Thyroid gland (tissue), 4 donors: Measurements from ENCODE around the gene STXBP4. TPM values are rescaled to one million over a fixed set of nuclear protein-coding genes. Genes with fewer than 3 reads are reported as not detected.

Experiments
- DNase-seq, 2 donors: peaks; one replicate each; pipeline ENCODE4 v3.0.0-alpha.2; 2019
- H3K27ac ChIP-seq, 3 donors: fragments of 200-600 bp; sonication (generic); 1 replicate in 2 of 3; 2 replicates in 1 of 3; pipeline ENCODE4 v1.5.1; 2016 to 2019; ENCODE audit warnings: mild to moderate bottlenecking in 1 of 3, moderate library complexity in 1 of 3
- H3K27me3 ChIP-seq: fragments of 200-600 bp; sonication (generic); one replicate; pipeline ENCODE4 v1.5.1; 2019
- H3K36me3 ChIP-seq, 2 donors: fragments of 200-600 bp; sonication (generic); one replicate each; pipeline ENCODE4 v1.5.1; 2016 to 2019
- H3K4me1 ChIP-seq, 2 donors: fragments of 200-600 bp; sonication (generic); one replicate each; pipeline ENCODE4 v1.5.1; 2017 to 2019
- H3K4me3 ChIP-seq, 3 donors: fragments of 200-600 bp; sonication (generic); replicated peaks in 1 of 3; 1 replicate in 2 of 3; 2 replicates in 1 of 3; pipeline ENCODE4 v1.5.1; 2016; ENCODE audit warnings: mild to moderate bottlenecking in 1 of 3
- H3K9me3 ChIP-seq: fragments of 200-600 bp; sonication (generic); one replicate; pipeline ENCODE4 v1.5.1; 2017
- POLR2A ChIP-seq, 2 donors: fragments of 450-650 bp; IDR thresholded peaks; one replicate each; pipeline ENCODE4 v1.6.1; 2017; ENCODE audit warnings: antibody characterized with exemption in 2 of 2, mild to moderate bottlenecking in 2 of 2, moderate library complexity in 1 of 2
- WGBS, 2 donors: methylation state at CpG; one replicate each; pipeline ENCODE4 v1.1.5; 2017; 5-methylcytosine and 5-hydroxymethylcytosine counted together
- intact Hi-C: fragments of 100-400 bp; cut with DNase I; formaldehyde crosslinking; loops from one replicate; pipeline ENCODE4 v1.15.1; 2023
- total RNA-seq, 4 donors: library from RNA; depleted of rRNA; stranded (reverse); fragments of >200 nt; gene quantifications; one replicate each; pipeline ENCODE4 v1.2.3, GENCODE V29; 2016
- TF ChIP-seq, protein P1 (sequence below), 6 experiments: fragments of 200-600 bp in 3 of 6; fragments of 450-650 bp in 3 of 6; sonication (generic) in 3 of 6; IDR thresholded peaks; one replicate each; pipeline ENCODE4 v1.5.1; 2016 to 2019; ENCODE audit warnings: antibody characterized with exemption in 6 of 6, mild to moderate bottlenecking in 2 of 6, inconsistent platforms in 1 of 6, moderate library complexity in 1 of 6

STXBP4 gene
- total RNA-seq, 4 donors from 2014 or later = 30.4 to 57.0 (median 52.8) TPM

DNA sequence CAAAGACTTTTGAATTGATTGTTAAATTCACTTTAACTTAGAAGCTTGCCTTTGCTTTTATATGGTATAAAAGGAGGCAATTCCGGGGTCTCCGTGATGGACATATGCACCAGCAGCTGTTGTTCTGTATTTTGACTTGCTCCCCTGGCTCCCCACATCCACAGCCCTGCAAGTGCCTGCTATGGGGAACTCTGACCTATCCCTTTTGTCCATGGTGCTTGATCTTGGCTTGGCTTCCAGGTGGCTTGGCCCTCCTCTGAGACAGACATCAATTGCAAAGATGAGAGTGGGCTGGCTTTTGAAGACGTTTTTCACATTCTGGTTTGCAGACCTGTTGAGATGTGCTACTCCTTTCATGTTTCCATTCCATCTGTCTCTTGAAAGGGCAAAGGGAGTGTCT, 41.0 kb upstream of the STXBP4 start:
- no peaks in the 10 kb centered on the region for H3K4me1 ChIP-seq
- intact Hi-C loops = no loop called here
- TF ChIP-seq, protein P1, sequence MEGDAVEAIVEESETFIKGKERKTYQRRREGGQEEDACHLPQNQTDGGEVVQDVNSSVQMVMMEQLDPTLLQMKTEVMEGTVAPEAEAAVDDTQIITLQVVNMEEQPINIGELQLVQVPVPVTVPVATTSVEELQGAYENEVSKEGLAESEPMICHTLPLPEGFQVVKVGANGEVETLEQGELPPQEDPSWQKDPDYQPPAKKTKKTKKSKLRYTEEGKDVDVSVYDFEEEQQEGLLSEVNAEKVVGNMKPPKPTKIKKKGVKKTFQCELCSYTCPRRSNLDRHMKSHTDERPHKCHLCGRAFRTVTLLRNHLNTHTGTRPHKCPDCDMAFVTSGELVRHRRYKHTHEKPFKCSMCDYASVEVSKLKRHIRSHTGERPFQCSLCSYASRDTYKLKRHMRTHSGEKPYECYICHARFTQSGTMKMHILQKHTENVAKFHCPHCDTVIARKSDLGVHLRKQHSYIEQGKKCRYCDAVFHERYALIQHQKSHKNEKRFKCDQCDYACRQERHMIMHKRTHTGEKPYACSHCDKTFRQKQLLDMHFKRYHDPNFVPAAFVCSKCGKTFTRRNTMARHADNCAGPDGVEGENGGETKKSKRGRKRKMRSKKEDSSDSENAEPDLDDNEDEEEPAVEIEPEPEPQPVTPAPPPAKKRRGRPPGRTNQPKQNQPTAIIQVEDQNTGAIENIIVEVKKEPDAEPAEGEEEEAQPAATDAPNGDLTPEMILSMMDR (IDR thresholded peaks at IDR 0.05) = no peak
- TF ChIP-seq POLR2A (IDR thresholded peaks at IDR 0.05) = no peak
- 63 to 71% methylated on average over 3 of the region's 3 CpGs for WGBS, 2 donors
- peaks cover 6 to 11% of the 10 kb centered on the region in 2 donors for H3K36me3 ChIP-seq
- no peak overlapping the region for H3K27ac ChIP-seq
- no peak overlapping the region for H3K4me3 ChIP-seq
- no peaks in the 10 kb centered on the region for H3K27me3 ChIP-seq
- no peak for DNase-seq
- no peaks in the 10 kb centered on the region for H3K9me3 ChIP-seq

DNA sequence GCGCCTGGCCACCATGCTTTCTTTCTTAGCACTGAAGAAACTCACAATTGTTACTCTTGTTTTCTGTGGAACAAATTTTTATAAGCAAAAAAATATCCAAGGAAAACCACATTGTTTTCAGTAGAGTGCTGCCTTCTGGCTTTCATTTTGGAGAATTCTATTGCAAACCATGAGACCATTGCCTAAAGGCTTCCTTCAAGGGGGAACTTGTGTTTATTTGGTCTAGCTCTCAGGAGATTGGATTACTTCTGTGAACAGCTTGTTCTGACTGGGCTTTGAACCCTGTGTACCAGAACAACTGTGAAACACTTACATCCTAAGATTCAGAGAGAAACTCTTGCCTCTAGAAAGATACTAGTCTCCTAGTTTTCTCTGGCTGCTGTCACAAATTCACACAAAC, 35.9 kb upstream of the STXBP4 start:
- Histone ChIP-seq H3K4me1 (no peaks in the 10 kb centered on the region), H3K27ac (no peak overlapping the region), H3K9me3 (no peaks in the 10 kb centered on the region), H3K4me3 (no peak overlapping the region), H3K27me3 (no peaks in the 10 kb centered on the region), H3K36me3 (peaks cover 11 to 35% of the 10 kb centered on the region in 2 donors)
- no peak for DNase-seq
- no peak for TF ChIP-seq POLR2A (IDR thresholded peaks at IDR 0.05)
- TF ChIP-seq, protein P1 (IDR thresholded peaks at IDR 0.05) = no peak
- intact Hi-C loops = no loop called here
- WGBS, 2 donors = 93 to 100% methylated on average over 1 of the region's 1 CpG

DNA sequence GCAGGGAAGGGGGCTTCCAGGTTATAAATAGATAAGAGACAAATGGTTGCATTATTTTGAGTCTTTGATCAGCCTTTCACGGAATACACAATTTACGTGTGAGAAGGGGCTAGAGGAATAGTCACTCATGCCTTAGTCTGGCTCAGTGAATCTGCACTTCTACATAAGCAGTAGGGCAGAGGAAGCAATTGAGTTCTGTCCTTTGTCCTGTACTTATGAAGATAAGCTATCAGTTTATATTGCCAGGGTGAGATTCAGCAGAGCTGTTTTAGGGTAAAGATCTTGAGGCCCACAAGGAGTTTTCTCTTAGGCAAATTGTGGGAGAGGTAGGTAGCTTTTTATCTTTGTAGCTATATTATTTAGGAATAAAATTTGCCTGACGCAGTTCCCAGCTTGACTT, 34.6 kb upstream of the STXBP4 start:
- TF ChIP-seq, protein P1 (IDR thresholded peaks at IDR 0.05) = no peak
- TF ChIP-seq POLR2A (IDR thresholded peaks at IDR 0.05) = no peak
- no peaks in the 10 kb centered on the region for H3K27me3 ChIP-seq
- no peaks in the 10 kb centered on the region for H3K4me1 ChIP-seq
- no peak for DNase-seq
- intact Hi-C loops = no loop called here
- H3K36me3 ChIP-seq = peaks cover 14 to 32% of the 10 kb centered on the region in 2 donors
- no peak overlapping the region for H3K27ac ChIP-seq
- 88 to 95% methylated on average over 3 of the region's 3 CpGs for WGBS, 2 donors
- H3K9me3 ChIP-seq = no peaks in the 10 kb centered on the region
- no peak overlapping the region for H3K4me3 ChIP-seq

DNA sequence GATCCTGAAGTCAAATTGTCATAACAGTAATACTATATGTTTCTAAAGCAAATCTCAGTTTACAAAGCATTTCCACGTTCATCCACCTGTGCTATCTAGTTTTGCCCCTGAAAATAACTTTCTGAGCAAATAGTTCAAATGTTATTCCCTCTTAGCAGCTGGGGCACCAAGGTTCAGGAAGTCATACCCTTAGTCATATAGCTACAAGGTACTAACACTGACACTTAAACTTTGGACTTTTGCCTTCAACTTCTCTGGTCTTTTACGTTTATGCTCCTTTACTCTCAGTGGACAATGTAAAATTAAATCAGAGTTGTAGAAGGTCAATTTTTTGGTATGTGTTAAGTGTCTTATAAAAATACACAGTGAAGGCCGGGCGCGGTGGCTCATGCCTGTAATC, 33.1 kb upstream of the STXBP4 start:
- Histone ChIP-seq H3K4me1 (no peaks in the 10 kb centered on the region), H3K9me3 (no peaks in the 10 kb centered on the region), H3K27ac (no peak overlapping the region), H3K27me3 (no peaks in the 10 kb centered on the region), H3K36me3 (peaks cover 21 to 32% of the 10 kb centered on the region in 2 donors), H3K4me3 (no peak overlapping the region)
- 93 to 96% methylated on average over 5 of the region's 5 CpGs for WGBS, 2 donors
- intact Hi-C loops = no loop called here
- TF ChIP-seq, protein P1 (IDR thresholded peaks at IDR 0.05) = no peak
- no peak for TF ChIP-seq POLR2A (IDR thresholded peaks at IDR 0.05)
- no peak for DNase-seq

DNA sequence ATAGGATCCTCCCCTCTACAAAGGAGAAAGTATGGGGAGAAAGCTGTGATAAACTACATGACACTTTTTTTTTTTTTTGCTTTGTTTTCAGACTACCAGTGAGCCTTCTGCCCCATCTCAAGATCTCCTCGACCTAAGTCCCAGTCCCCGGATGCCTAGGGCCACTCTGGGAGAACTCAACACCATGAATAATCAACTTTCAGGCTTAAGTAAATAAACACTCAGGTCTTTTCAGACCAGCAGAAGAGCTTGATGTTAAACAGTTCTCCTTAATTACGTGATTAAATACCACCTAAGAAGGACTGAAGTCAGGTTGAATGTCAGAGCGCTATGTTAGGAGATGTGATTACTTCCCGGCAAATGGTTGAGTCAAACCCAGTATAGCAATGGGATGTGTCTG, 31.5 kb upstream of the STXBP4 start:
- Histone ChIP-seq H3K9me3 (no peaks in the 10 kb centered on the region), H3K4me1 (no peaks in the 10 kb centered on the region), H3K27me3 (no peaks in the 10 kb centered on the region), H3K27ac (no peak overlapping the region), H3K36me3 (peaks cover 16 to 31% of the 10 kb centered on the region in 2 donors), H3K4me3 (no peak overlapping the region)
- 74 to 81% methylated on average over 5 of the region's 5 CpGs for WGBS, 2 donors
- no peak for DNase-seq
- no peak for TF ChIP-seq POLR2A (IDR thresholded peaks at IDR 0.05)
- TF ChIP-seq, protein P1 (IDR thresholded peaks at IDR 0.05) = no peak
- intact Hi-C loops = no loop called here
